ENCODE results near the gene KMT2C. TPM values are rescaled to one million over a fixed set of nuclear protein-coding genes. Genes with fewer than 3 reads are reported as not detected.

The KMT2C gene
- total RNA-seq, 2 experiments from 2014 or later, result 47.5 to 105 TPM

DNA sequence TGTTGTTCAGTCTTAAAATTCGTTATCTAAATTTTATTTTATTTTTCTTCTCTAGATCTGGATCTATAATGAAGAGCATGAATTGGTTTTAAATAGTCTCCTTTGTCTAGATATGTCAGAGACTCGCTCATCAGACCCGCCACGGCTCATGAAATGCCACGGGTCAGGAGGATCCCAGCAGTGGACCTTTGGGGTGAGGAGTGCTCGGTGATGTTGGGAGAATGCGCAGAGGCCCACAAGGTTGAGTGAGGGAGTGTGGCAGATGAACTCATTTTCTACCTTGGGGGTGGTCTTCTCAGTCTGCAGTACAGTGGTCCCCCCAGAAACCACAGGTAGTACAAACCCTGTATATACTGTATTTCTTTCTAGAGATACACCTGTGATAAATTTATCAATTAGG is 315.0 kb downstream of the KMT2C start:
- intact Hi-C loops (cut with micrococcal nuclease; ENCODE audit: unreplicated experiment), result no loop called here

DNA sequence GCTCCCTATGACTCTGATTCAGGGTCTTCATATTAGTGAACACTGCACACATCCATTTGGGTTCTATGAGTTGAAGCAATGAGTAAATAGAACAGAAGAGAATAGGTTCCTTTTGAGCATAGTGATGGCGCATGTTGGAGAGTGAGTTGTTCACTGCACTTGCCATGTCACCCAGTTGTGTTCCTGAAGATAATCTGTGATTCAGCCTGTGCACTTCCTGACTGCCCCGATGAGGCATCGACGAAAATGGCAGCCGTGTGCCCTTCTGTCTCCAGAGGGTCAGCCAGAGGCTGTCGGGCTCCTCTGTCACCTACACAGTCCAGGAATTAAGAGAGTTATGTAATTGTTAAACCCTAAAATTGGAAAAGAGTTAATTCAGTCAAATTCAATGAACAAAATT is 315.6 kb downstream of the KMT2C start:
- no peaks in the 10 kb centered on the region for H4K20me1 ChIP-seq (ENCODE audit: insufficient read depth, low read length)
- CTCF ChIA-PET (ENCODE audit: unreplicated experiment), result no interaction called here
- H3K4me3 ChIP-seq (ENCODE audit: low read depth, low read length, poor library complexity, severe bottlenecking), result no peak overlapping the region
- H3K9me2 ChIP-seq (ENCODE audit: insufficient read depth, low read length), result no peaks in the 10 kb centered on the region
- H2AFZ ChIP-seq (ENCODE audit: low read length), result no peak overlapping the region
- H3K4me1 ChIP-seq (ENCODE audit: insufficient read depth, low read length, poor library complexity, severe bottlenecking), result no peaks in the 10 kb centered on the region
- BruUV-seq (replicated peaks), result no TSS peak
- intact Hi-C loops (cut with micrococcal nuclease; ENCODE audit: unreplicated experiment), result no loop called here
- no peak for DNase-seq (ENCODE audit: low spot score)
- H3K79me2 ChIP-seq (ENCODE audit: insufficient read depth, low read depth, low read length), result no peaks in the 10 kb centered on the region
- no peak for TF ChIP-seq EZH2phosphoT487 (IDR thresholded peaks at IDR 0.05; ENCODE audit: borderline replicate concordance, low read depth, low read length)
- TF ChIP-seq, protein P1, sequence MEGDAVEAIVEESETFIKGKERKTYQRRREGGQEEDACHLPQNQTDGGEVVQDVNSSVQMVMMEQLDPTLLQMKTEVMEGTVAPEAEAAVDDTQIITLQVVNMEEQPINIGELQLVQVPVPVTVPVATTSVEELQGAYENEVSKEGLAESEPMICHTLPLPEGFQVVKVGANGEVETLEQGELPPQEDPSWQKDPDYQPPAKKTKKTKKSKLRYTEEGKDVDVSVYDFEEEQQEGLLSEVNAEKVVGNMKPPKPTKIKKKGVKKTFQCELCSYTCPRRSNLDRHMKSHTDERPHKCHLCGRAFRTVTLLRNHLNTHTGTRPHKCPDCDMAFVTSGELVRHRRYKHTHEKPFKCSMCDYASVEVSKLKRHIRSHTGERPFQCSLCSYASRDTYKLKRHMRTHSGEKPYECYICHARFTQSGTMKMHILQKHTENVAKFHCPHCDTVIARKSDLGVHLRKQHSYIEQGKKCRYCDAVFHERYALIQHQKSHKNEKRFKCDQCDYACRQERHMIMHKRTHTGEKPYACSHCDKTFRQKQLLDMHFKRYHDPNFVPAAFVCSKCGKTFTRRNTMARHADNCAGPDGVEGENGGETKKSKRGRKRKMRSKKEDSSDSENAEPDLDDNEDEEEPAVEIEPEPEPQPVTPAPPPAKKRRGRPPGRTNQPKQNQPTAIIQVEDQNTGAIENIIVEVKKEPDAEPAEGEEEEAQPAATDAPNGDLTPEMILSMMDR (conservative IDR thresholded peaks at IDR 0.05; ENCODE audit: low read length), result no peak
- H3K27ac ChIP-seq (ENCODE audit: low read depth, low read length, poor library complexity, severe bottlenecking), result no peak overlapping the region
- no peaks in the 10 kb centered on the region; the same call in 1 of the 2 replicates for H3K9me3 ChIP-seq (ENCODE audit: low read length)
- no peak overlapping the region for H3K4me2 ChIP-seq (ENCODE audit: low read length)
- POLR2A ChIA-PET, result no interaction called here
- peaks cover 80% of the 10 kb centered on the region for H3K36me3 ChIP-seq (ENCODE audit: insufficient read depth, low read length)

More for the DNA sequence above, 315.0 kb downstream of the KMT2C start:
- no TSS peak for BruUV-seq (replicated peaks)
- Histone ChIP-seq H2AFZ (ENCODE audit: low read length) (no peak overlapping the region), H3K4me1 (ENCODE audit: insufficient read depth, low read length, poor library complexity, severe bottlenecking) (no peaks in the 10 kb centered on the region), H4K20me1 (ENCODE audit: insufficient read depth, low read length) (no peaks in the 10 kb centered on the region), H3K4me3 (ENCODE audit: low read depth, low read length, poor library complexity, severe bottlenecking) (no peak overlapping the region), H3K9me3 (ENCODE audit: low read length) (no peaks in the 10 kb centered on the region; the same call in 1 of the 2 replicates), H3K27ac (ENCODE audit: low read depth, low read length, poor library complexity, severe bottlenecking) (no peak overlapping the region), H3K36me3 (ENCODE audit: insufficient read depth, low read length) (peaks cover 86% of the 10 kb centered on the region), H3K4me2 (ENCODE audit: low read length) (no peak overlapping the region), H3K9me2 (ENCODE audit: insufficient read depth, low read length) (no peaks in the 10 kb centered on the region), H3K79me2 (ENCODE audit: insufficient read depth, low read depth, low read length) (no peaks in the 10 kb centered on the region)
- CTCF ChIA-PET (ENCODE audit: unreplicated experiment), result no interaction called here
- POLR2A ChIA-PET, result no interaction called here
- TF ChIP-seq, protein P1 (conservative IDR thresholded peaks at IDR 0.05; ENCODE audit: low read length), result no peak
- no peak for TF ChIP-seq EZH2phosphoT487 (IDR thresholded peaks at IDR 0.05; ENCODE audit: borderline replicate concordance, low read depth, low read length)
- DNase-seq (ENCODE audit: low spot score), result no peak

DNA sequence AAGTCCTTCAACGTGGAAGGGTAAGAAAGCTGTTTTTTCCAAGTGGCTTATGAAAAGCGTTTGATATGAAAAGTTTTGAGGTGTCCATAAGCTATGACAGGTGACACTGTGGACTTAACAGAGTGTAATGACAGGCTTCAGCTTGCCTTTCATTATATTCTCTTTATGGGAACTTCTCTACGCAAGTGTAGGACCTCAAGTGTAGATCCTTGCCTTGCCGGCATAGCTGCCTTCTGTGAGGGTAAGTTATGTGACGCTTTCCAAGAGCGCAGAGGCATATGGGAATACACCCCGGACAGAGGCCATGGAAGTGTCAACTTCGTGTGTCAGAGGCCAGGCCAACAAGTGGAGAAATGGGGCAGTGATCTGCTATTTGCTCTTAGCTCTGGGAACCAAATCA is 318.4 kb downstream of the KMT2C start:
- no peak overlapping the region for H3K4me2 ChIP-seq (ENCODE audit: low read length)
- CTCF ChIA-PET (ENCODE audit: unreplicated experiment), result no interaction called here
- no peaks in the 10 kb centered on the region for H3K79me2 ChIP-seq (ENCODE audit: insufficient read depth, low read depth, low read length)
- no peak overlapping the region for H3K4me3 ChIP-seq (ENCODE audit: low read depth, low read length, poor library complexity, severe bottlenecking)
- no peak overlapping the region for H2AFZ ChIP-seq (ENCODE audit: low read length)
- H3K9me2 ChIP-seq (ENCODE audit: insufficient read depth, low read length), result no peaks in the 10 kb centered on the region
- no peak for DNase-seq (ENCODE audit: low spot score)
- POLR2A ChIA-PET, result interaction anchor here (0.8 kb wide), 1 partner anchor 16 kb away, joined by 5 read pairs; no protein-coding TSS in a partner anchor
- H3K36me3 ChIP-seq (ENCODE audit: insufficient read depth, low read length), result peaks cover 52% of the 10 kb centered on the region
- H4K20me1 ChIP-seq (ENCODE audit: insufficient read depth, low read length), result no peaks in the 10 kb centered on the region
- no TSS peak for BruUV-seq (replicated peaks)
- intact Hi-C loops (cut with micrococcal nuclease; ENCODE audit: unreplicated experiment), result no loop called here
- TF ChIP-seq, protein P1 (conservative IDR thresholded peaks at IDR 0.05; ENCODE audit: low read length), result no peak
- TF ChIP-seq EZH2phosphoT487 (IDR thresholded peaks at IDR 0.05; ENCODE audit: borderline replicate concordance, low read depth, low read length), result no peak
- no peaks in the 10 kb centered on the region for H3K9me3 ChIP-seq (ENCODE audit: low read length)
- no peak overlapping the region for H3K27ac ChIP-seq (ENCODE audit: low read depth, low read length, poor library complexity, severe bottlenecking)
- H3K4me1 ChIP-seq (ENCODE audit: insufficient read depth, low read length, poor library complexity, severe bottlenecking), result no peaks in the 10 kb centered on the region

Measured in OCI-LY7 (cell line).